Erythroblast (primary cell): ENCODE results near the gene SMAD2.
"Not testable (repeated sequence)": the region's sequence is repeated elsewhere in the genome, so short reads cannot be mapped to it uniquely, and the experiment has no call there.

Source experiments
- DNase-seq, 2 experiments: peaks; one replicate each; lab custom pipeline; 2025; lab: John Stamatoyannopoulos, UW
- GATA1 ChIP-seq: IDR thresholded peaks from 2 replicates; pipeline ENCODE4 v1.6.1; 2011; ENCODE audit warnings: low read depth, mild to moderate bottlenecking, control low read depth, low read length, moderate library complexity
- POLR2A ChIP-seq: IDR thresholded peaks from 2 replicates; pipeline ENCODE4 v1.6.1; 2011; ENCODE audit warnings: mild to moderate bottlenecking, low read length

Gene SMAD2

DNA sequence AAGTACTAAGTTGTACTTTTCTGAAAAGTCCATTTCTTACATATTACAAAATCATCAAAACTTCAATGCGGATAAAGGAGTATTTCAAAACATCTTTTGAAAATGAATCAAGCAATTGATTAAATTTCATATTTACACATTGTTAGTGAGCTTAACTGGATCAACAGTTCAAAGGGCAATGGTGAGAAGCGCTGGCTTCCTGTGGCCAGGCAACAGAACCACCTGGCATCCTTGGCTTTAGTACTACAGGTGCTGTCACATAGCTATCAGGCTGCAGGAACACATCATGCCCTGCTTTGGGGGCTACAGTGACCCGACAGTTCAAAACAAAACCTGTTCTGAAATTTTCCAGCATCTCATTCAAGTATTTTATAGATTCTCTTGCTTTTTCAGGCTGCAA is 59.2 kb downstream of the SMAD2 start:
- no peak for TF ChIP-seq GATA1
- TF ChIP-seq POLR2A = no peak
- DNase-seq = no peak

DNA sequence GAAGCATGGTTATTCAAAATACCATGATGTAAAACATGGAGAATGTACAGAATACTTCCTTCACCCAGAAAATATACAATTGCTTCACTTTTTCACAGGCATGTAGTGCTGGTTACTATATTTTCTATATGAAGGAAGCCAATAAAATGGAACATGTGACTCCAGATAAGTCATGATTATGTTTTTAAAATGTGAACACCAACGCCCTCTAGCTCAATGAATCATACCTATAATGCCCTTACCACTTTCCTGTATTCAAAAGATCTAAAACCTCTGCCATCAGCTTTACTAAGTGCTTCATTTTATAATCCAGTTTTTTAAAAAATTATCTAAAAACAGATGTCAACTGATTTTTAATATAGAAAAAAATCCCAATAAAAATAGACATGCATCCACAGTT is 59.9 kb downstream of the SMAD2 start:
- TF ChIP-seq POLR2A (no peak), GATA1 (no peak)
- no peak for DNase-seq

DNA sequence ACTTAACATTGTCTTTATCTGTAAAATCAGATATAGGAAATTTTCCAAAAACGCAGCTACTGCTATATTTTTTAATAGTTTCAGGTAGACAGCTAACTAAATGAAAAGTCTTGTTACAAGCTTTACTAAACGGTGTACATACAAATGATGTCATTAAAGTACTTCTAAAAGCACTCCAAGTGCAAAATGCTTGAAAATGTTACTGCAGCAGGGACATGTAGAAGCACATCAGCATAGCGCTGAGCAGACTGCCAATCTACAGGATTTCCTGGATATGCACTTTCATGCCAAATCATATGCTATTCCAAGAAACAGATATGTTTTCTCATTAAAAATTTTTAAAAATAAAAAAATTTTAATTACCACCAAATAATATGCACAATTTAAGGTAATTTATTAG is 61.7 kb downstream of the SMAD2 start:
- DNase-seq = no peak
- TF ChIP-seq GATA1 (no peak), POLR2A (no peak)

DNA sequence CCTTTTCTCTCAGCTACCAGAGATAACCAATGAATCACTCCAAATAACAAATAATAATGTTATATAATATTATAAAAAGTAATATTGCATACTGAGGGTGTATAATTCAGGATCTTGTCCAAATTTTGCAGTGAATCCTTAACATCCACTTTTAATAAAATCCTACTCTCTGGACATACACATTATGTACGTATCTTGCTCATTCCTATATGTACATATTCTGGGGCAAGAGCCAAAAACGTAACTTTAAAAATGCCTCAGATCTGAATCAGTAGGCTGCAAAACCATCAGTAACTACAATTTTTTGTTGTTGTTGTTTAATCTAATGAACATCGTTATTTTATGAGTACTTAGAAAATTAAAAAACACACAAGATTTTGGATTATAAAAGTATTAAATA is 65.3 kb downstream of the SMAD2 start:
- TF ChIP-seq GATA1 (no peak), POLR2A (no peak)
- no peak for DNase-seq

DNA sequence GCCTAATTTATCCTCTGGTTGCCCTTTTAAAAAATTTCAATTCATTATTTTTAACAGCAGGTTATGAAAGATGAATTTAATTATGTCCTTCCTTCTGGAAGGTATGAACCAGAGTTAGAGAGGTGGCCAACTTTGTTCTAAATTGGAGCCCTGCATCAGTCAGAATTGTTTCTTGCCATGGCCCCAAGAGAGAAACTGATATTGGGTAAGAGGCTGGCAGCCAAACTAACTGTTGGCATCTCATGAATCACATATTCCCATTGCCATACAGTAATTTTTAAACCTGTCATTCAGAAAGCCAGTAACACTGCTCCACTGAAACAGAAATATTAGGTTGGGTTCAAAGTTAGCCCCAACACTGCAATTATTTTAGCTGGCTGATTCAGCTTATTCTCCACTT is 67.4 kb downstream of the SMAD2 start:
- no peak for TF ChIP-seq POLR2A
- TF ChIP-seq GATA1 = no peak
- DNase-seq = no peak

DNA sequence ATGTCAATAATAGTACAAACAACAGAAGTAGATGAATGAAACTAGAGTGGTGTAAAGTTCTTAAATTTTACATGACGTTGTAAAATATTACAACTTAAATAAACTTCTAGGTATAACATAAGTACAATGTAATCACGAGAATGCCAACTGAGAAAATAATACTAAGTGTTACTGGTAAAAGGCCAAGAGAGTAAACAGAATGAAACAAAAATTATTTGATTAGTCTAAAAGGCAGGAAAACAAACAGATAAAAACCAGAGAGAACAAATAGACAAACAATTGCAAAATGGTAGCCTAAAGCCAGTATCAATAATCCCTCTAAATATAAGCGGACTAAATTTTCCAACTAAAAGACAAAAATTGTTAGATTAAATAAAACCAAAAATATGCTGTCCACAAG is 71.9 kb downstream of the SMAD2 start:
- TF ChIP-seq GATA1 (no peak), POLR2A (no peak)

DNA sequence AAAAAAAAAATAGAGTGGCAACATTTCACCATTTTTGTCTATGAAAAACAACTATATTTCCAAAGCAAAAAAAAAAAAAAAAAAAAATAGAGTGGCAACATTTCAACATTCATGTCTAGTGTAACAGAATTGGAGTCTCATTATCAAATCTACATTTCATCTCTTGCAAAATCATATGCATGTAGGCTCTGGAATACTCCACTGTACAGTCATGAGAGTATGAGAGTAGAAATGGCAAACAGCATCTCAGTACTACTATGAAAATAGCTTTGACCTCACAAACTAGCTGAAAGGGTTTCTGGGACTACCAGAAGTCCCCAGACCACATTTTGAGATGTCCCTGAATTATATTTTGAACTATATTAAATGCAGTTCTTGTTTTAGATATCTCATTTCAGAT is 82.8 kb downstream of the SMAD2 start:
- no peak for DNase-seq
- TF ChIP-seq POLR2A = no peak
- TF ChIP-seq GATA1 = no peak

More for the DNA sequence above, 71.9 kb downstream of the SMAD2 start:
- no peak for DNase-seq

DNA sequence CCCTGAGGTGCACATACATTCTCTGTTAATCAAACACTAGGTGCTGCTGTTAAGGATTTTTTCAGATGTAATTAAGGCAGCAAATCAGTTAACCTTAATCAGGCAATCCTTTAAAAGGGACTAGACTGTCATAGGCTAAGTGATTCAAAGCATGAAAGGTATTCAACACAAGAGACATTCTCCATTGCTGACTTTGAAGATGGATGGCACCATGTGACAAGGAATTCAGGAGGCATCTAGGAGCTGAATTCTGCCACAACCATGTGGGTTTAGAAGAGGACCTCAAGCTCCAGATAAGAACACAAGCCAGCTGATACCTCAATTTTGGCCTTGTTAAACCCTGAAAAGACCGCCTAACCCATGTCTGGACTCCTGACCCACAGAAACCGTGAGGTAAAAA is 84.0 kb downstream of the SMAD2 start:
- DNase-seq = no peak
- TF ChIP-seq POLR2A (no peak), GATA1 (no peak)

DNA sequence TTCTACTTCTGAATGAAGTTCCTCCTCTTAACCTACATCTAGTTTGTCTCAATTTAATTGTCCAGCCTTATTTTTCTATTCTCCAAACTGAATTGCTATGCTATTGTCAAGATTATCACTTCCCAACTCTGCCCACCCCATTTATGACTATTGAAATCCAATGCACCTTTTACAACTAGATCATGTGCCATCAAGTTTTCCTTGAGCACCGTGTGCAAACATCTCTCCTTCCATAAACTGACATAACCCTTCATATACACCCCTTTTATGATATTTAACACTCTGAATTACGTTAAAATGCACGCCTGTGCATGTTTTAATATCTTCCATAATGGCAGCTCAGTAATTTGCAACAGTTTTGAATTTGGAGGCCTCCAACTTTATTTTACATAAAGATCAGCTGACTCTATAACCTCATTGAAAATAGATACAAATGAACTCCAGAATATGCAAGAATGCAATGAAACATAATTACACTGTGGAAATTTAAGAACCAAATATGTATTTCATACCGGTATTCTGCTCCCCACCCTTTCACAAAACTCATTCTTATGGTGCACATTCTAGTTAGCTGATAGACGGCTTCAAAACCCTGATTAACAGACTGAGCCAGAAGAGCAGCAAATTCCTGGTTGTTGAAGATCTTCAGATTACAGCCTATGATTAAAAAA is 85.5 kb downstream of the SMAD2 start:
- no peak for TF ChIP-seq GATA1
- no peak for TF ChIP-seq POLR2A
- no peak for DNase-seq

DNA sequence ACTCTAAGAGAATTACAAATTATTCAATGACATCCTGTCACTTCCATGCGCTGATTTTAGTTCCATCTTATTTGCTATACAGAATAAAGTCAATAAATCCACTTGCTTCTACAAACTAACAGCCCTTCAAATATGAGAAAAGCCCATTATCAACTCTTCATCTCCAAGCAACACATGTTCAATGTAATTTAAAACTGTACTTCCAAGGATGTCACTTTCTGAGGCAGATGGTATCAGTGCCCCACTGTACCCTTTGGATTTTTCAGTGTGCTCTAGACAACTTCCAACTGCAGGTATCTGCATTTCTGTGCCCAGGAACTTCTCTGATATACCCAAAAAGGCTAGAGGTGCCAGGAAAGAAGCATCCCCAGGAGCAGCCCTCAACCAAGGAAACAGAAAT is 87.6 kb downstream of the SMAD2 start:
- no peak for DNase-seq
- TF ChIP-seq POLR2A (no peak), GATA1 (no peak)

DNA sequence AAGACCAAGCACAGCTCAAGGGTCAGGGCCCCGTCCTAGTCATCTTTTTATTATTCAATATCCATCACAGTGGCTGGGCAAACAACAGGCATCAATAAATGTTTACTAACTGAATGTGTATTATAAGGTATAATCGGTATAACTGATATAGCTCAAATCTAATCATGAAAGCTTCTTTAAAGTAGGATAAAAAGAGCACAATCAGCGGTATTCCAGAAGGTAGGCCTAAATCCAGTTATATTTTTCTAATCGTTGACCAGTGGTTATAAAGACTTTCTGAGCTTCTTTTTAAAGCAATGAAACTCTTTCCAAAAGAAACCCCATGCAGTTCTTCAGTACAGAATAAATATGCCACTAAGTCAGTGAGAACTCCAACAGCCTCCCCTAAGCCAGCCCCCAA is 92.1 kb downstream of the SMAD2 start:
- no peak for TF ChIP-seq POLR2A
- TF ChIP-seq GATA1 = no peak
- no peak for DNase-seq

DNA sequence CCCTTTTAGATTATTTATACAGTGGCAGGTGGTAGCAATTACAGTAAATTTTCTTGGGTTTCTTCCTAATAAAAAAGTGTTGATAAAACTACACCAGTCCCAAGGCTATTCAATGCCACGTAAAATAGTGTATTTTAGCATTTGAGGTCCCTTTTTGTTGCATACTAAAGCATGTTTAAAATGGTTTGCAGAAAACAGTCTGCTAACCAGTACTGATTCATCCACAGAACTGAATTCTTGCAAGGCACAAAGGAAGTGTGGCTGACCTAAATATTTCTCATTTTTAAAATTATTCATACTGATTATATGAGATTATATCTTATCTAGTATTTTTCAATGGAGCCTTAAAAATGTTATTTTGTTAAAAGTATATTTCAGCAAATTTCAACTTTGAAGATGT is 98.1 kb downstream of the SMAD2 start:
- DNase-seq = no peak
- no peak for TF ChIP-seq POLR2A
- no peak for TF ChIP-seq GATA1

DNA sequence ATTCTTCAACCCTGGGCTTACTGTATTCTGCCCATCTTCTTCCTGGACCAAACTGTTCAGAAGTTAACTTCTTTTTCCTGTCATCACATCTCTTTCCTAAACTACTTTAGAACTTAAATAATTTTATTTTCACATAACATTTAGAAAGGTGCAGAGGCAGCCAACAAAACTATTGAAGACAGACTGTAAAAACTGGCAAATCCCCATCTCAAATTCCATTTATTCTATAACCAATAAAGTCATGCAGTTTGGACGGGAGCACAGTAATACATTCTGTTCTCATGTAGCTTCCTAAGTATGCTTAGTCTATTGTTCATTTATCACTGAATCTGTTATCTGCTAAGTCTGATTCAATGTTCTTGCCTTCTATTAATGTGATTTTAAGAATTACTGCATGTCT is 99.1 kb downstream of the SMAD2 start:
- DNase-seq = no peak
- TF ChIP-seq GATA1 (no peak), POLR2A (no peak)

DNA sequence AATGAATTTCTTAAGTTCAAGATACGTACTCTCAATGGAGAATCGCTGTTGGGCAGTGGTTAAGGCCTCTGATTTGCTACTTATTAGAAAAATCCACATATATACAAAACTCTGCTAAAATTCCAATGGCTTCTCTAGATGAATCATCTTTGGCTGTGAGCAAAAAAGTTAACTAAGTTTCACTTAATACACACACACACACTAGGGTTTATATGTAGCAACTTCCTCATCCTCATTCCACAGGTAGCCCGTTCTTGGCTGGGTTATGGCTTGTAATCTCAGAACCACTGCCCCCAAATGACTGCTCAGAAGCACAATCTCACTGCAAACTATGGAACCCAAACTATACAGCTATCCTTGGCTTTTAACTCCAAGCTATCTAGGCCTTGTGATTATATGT is 99.7 kb downstream of the SMAD2 start:
- TF ChIP-seq POLR2A (no peak), GATA1 (no peak)
- no peak for DNase-seq

DNA sequence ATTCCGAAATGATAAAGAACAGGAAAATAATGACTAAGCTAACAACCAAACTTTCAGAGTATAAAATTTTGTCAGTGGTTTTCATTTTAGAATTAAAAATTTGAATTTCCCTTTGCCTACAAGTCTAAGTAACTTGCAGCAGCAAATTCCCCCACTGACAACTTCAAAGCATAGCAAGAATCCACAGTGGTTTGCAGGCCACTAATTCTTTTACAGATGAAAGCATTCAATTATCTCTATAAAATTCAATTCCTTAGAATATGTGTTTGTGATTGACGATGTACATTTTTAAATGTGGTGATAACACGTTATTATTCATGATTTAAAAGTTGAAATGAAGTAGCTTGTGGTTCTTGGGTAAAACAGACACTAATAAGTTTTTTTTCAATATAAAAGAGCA is 100.6 kb downstream of the SMAD2 start:
- no peak for TF ChIP-seq POLR2A
- TF ChIP-seq GATA1 = no peak
- no peak for DNase-seq

DNA sequence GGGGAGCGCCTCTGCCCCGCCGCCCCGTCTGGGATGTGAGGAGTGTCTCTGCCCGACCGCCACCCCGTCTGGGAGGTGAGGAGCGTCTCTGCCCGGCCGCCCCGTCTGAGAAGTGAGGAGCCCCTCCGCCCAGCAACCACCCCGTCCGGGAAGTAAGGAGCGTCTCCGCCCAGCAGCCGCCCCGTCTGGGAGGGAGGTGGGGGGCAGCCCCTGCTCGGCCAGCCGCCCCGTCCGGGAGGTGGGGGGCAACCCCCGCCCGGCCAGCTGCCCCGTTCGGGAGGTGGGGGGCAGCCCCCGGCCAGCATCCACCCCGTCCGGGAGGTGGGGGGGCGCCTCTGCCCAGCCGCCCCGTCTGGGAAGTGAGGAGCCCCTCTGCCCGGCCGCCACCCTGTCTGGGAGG is 102.4 kb downstream of the SMAD2 start:
- not testable (repeated sequence) for DNase-seq
